ENCODE data around the gene VILL.
A peak's percentile ranks its signal among the peaks of the same experiment; 100 is the strongest.
"Not testable (repeated sequence)": the region's sequence is repeated elsewhere in the genome, so short reads cannot be mapped to it uniquely, and the experiment has no call there.

VILL gene

GRCh38 chr3:38019658-38020341, 29.2 kb downstream of the VILL start:
- no peak for DNase-seq

- DNase-seq, result no peak
Measured at GRCh38 chr3:38020342-38020726, 29.7 kb downstream of the VILL start.

GRCh38 chr3:38021196-38021595, 30.6 kb downstream of the VILL start:
- no peak for DNase-seq

GRCh38 chr3:38022301-38022700, 31.7 kb downstream of the VILL start:
- no peak for DNase-seq

- no peak for DNase-seq
Measured at GRCh38 chr3:38022896-38023709, 32.5 kb downstream of the VILL start.

GRCh38 chr3:38026856-38027255, 36.3 kb downstream of the VILL start:
- no peak for DNase-seq

GRCh38 chr3:38027466-38028465, 37.2 kb downstream of the VILL start:
- DNase-seq, result no peak

- no peak for DNase-seq
Measured at GRCh38 chr3:38028621-38029361, 38.2 kb downstream of the VILL start.

GRCh38 chr3:38029400-38030125, 39.0 kb downstream of the VILL start, which contains the start of gene PLCD1:
PLCD1 (minus strand) TSS chr3:38029642; CDS start chr3:38029539, 103 bp downstream.
- no peak for DNase-seq

GRCh38 chr3:38030126-38031021, 39.8 kb downstream of the VILL start:
- no peak for DNase-seq

GRCh38 chr3:38031022-38031994, 40.7 kb downstream of the VILL start:
- no peak for DNase-seq

GRCh38 chr3:38032328-38032865, 41.8 kb downstream of the VILL start:
- no peak for DNase-seq

GRCh38 chr3:38033586-38033985, 43.0 kb downstream of the VILL start:
- not testable (repeated sequence) for DNase-seq

- not testable (repeated sequence) for DNase-seq
Measured at GRCh38 chr3:38034335-38034734, 43.7 kb downstream of the VILL start.

- DNase-seq, result no peak
Measured at GRCh38 chr3:38036286-38036685, 45.7 kb downstream of the VILL start.

GRCh38 chr3:38036906-38037305, 46.3 kb downstream of the VILL start:
- no peak for DNase-seq

GRCh38 chr3:38038447-38038911, 47.9 kb downstream of the VILL start:
- DNase-seq, result no peak

GRCh38 chr3:38039101-38039898, 48.7 kb downstream of the VILL start, which contains the start of gene DLEC1:
DLEC1 (plus strand) TSS chr3:38039208; CDS start chr3:38039226, 18 bp downstream.
- peak in 2 of 3 experiments; percentile 54 to 67 for DNase-seq

Measured in NCI-H1417 (cell line).